ENCODE results near the gene CTPS1. TPM values are rescaled to one million over a fixed set of nuclear protein-coding genes. Genes with fewer than 3 reads are reported as not detected.

Gene CTPS1
- total and polyA plus RNA-seq, 2 experiments from 2014 or later: 31.8 to 93.9 TPM

GRCh38 chr1:41021526-41022308, 42.2 kb downstream of the CTPS1 start, which contains the start of gene SLFNL1:
Gene SLFNL1 (minus strand): TSS chr1:41021725. CDS start chr1:41020660, 1,065 bp downstream.
- H3K27ac Mint-ChIP-seq: peak within 1 kb of the TSS; percentile 37; the same call in 1 of the 2 replicates
- no peaks in the 10 kb centered on the region; the same call in 1 of the 2 replicates for H3K36me3 ChIP-seq (ENCODE audit: insufficient read depth)

More at GRCh38 chr1:41021526-41022308, 42.2 kb downstream of the CTPS1 start, which contains the start of gene SLFNL1:
- Histone ChIP-seq H3F3A (replicated peaks; ENCODE audit: low read depth) (0 out of 2 replicates have a peak, but pooled peaks cover 3% of the 10 kb centered on the region), H2AFZ (no peak within 1 kb of the TSS), H3K4me3 (no peak within 1 kb of the TSS), H3K9me2 (ENCODE audit: insufficient read depth) (no peaks in the 10 kb centered on the region), H3K4me2 (0 out of 2 replicates have a peak within 1 kb of the TSS, but pooled peaks have one; percentile 38), H3K4me1 (ENCODE audit: insufficient read depth) (peaks cover 7% of the 10 kb centered on the region; the same call in 1 of the 2 replicates), H3K27ac (ENCODE audit: low read depth) (peak within 1 kb of the TSS; percentile 23; the same call in 1 of the 2 replicates), H3K79me2 (replicated peaks; ENCODE audit: insufficient read depth) (no peaks in the 10 kb centered on the region), H4K20me1 (replicated peaks; ENCODE audit: insufficient read depth) (0 out of 2 replicates have a peak, but pooled peaks cover 4% of the 10 kb centered on the region), H3K27me3 (ENCODE audit: insufficient read depth) (peaks cover 17% of the 10 kb centered on the region; the same call in 1 of the 2 replicates)
- peak; percentile 76 for DNase-seq (ENCODE audit: low spot score)
- Mint-ChIP-seq H3K9me3 (no peaks in the 10 kb centered on the region; the same call in 2 of the 3 replicates), H3K36me3 (ENCODE audit: low read depth) (peaks cover 19% of the 10 kb centered on the region), H3K27me3 (ENCODE audit: insufficient read depth, low read depth, poor library complexity) (peaks cover 44% of the 10 kb centered on the region), H3K4me1 (peaks cover 24% of the 10 kb centered on the region), H3K4me3 (no peak within 1 kb of the TSS)
- peak; percentile 75 for ATAC-seq
- peak; percentile 18; the same call in 1 of the 2 replicates for TF ChIP-seq POLR2AphosphoS5 (IDR thresholded peaks at IDR 0.05; ENCODE audit: low read depth)
- no peak for TF ChIP-seq JUNB (IDR thresholded peaks at IDR 0.05; ENCODE audit: unreplicated experiment)
- TF ChIP-seq, protein P1, sequence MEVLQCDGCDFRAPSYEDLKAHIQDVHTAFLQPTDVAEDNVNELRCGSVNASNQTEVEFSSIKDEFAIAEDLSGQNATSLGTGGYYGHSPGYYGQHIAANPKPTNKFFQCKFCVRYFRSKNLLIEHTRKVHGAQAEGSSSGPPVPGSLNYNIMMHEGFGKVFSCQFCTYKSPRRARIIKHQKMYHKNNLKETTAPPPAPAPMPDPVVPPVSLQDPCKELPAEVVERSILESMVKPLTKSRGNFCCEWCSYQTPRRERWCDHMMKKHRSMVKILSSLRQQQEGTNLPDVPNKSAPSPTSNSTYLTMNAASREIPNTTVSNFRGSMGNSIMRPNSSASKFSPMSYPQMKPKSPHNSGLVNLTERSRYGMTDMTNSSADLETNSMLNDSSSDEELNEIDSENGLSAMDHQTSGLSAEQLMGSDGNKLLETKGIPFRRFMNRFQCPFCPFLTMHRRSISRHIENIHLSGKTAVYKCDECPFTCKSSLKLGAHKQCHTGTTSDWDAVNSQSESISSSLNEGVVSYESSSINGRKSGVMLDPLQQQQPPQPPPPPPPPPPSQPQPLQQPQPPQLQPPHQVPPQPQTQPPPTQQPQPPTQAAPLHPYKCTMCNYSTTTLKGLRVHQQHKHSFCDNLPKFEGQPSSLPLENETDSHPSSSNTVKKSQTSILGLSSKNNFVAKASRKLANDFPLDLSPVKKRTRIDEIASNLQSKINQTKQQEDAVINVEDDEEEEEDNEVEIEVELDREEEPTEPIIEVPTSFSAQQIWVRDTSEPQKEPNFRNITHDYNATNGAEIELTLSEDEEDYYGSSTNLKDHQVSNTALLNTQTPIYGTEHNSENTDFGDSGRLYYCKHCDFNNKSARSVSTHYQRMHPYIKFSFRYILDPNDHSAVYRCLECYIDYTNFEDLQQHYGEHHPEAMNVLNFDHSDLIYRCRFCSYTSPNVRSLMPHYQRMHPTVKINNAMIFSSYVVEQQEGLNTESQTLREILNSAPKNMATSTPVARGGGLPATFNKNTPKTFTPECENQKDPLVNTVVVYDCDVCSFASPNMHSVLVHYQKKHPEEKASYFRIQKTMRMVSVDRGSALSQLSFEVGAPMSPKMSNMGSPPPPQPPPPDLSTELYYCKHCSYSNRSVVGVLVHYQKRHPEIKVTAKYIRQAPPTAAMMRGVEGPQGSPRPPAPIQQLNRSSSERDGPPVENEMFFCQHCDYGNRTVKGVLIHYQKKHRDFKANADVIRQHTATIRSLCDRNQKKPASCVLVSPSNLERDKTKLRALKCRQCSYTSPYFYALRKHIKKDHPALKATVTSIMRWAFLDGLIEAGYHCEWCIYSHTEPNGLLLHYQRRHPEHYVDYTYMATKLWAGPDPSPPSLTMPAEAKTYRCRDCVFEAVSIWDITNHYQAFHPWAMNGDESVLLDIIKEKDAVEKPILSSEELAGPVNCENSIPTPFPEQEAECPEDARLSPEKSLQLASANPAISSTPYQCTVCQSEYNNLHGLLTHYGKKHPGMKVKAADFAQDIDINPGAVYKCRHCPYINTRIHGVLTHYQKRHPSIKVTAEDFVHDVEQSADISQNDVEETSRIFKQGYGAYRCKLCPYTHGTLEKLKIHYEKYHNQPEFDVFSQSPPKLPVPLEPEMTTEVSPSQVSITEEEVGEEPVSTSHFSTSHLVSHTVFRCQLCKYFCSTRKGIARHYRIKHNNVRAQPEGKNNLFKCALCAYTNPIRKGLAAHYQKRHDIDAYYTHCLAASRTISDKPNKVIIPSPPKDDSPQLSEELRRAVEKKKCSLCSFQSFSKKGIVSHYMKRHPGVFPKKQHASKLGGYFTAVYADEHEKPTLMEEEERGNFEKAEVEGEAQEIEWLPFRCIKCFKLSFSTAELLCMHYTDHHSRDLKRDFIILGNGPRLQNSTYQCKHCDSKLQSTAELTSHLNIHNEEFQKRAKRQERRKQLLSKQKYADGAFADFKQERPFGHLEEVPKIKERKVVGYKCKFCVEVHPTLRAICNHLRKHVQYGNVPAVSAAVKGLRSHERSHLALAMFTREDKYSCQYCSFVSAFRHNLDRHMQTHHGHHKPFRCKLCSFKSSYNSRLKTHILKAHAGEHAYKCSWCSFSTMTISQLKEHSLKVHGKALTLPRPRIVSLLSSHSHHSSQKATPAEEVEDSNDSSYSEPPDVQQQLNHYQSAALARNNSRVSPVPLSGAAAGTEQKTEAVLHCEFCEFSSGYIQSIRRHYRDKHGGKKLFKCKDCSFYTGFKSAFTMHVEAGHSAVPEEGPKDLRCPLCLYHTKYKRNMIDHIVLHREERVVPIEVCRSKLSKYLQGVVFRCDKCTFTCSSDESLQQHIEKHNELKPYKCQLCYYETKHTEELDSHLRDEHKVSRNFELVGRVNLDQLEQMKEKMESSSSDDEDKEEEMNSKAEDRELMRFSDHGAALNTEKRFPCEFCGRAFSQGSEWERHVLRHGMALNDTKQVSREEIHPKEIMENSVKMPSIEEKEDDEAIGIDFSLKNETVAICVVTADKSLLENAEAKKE (CRISPR knock-in tag; IDR thresholded peaks at IDR 0.05): no peak
- TF ChIP-seq EZH2 (IDR thresholded peaks at IDR 0.05; ENCODE audit: low read depth, unreplicated experiment): no peak
- TF ChIP-seq, protein P2, sequence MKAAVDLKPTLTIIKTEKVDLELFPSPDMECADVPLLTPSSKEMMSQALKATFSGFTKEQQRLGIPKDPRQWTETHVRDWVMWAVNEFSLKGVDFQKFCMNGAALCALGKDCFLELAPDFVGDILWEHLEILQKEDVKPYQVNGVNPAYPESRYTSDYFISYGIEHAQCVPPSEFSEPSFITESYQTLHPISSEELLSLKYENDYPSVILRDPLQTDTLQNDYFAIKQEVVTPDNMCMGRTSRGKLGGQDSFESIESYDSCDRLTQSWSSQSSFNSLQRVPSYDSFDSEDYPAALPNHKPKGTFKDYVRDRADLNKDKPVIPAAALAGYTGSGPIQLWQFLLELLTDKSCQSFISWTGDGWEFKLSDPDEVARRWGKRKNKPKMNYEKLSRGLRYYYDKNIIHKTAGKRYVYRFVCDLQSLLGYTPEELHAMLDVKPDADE (IDR thresholded peaks at IDR 0.05): no peak
- TF ChIP-seq, protein P3, sequence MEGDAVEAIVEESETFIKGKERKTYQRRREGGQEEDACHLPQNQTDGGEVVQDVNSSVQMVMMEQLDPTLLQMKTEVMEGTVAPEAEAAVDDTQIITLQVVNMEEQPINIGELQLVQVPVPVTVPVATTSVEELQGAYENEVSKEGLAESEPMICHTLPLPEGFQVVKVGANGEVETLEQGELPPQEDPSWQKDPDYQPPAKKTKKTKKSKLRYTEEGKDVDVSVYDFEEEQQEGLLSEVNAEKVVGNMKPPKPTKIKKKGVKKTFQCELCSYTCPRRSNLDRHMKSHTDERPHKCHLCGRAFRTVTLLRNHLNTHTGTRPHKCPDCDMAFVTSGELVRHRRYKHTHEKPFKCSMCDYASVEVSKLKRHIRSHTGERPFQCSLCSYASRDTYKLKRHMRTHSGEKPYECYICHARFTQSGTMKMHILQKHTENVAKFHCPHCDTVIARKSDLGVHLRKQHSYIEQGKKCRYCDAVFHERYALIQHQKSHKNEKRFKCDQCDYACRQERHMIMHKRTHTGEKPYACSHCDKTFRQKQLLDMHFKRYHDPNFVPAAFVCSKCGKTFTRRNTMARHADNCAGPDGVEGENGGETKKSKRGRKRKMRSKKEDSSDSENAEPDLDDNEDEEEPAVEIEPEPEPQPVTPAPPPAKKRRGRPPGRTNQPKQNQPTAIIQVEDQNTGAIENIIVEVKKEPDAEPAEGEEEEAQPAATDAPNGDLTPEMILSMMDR (conservative IDR thresholded peaks at IDR 0.05; ENCODE audit: low read depth in 2 of 2): peak; percentile 21 to 54; a peak in 2 of 4 replicates
- no peak for TF ChIP-seq EZH2phosphoT487 (IDR thresholded peaks at IDR 0.05; ENCODE audit: unreplicated experiment)
- TF ChIP-seq NANOG (IDR thresholded peaks at IDR 0.05; ENCODE audit: borderline replicate concordance): no peak
- TF ChIP-seq, protein P4, sequence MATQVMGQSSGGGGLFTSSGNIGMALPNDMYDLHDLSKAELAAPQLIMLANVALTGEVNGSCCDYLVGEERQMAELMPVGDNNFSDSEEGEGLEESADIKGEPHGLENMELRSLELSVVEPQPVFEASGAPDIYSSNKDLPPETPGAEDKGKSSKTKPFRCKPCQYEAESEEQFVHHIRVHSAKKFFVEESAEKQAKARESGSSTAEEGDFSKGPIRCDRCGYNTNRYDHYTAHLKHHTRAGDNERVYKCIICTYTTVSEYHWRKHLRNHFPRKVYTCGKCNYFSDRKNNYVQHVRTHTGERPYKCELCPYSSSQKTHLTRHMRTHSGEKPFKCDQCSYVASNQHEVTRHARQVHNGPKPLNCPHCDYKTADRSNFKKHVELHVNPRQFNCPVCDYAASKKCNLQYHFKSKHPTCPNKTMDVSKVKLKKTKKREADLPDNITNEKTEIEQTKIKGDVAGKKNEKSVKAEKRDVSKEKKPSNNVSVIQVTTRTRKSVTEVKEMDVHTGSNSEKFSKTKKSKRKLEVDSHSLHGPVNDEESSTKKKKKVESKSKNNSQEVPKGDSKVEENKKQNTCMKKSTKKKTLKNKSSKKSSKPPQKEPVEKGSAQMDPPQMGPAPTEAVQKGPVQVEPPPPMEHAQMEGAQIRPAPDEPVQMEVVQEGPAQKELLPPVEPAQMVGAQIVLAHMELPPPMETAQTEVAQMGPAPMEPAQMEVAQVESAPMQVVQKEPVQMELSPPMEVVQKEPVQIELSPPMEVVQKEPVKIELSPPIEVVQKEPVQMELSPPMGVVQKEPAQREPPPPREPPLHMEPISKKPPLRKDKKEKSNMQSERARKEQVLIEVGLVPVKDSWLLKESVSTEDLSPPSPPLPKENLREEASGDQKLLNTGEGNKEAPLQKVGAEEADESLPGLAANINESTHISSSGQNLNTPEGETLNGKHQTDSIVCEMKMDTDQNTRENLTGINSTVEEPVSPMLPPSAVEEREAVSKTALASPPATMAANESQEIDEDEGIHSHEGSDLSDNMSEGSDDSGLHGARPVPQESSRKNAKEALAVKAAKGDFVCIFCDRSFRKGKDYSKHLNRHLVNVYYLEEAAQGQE (IDR thresholded peaks at IDR 0.05; ENCODE audit: unreplicated experiment): no peak
